ENCODE data around the gene GTF3A.
"Not testable (repeated sequence)": the region's sequence is repeated elsewhere in the genome, so short reads cannot be mapped to it uniquely, and the experiment has no call there.

The GTF3A gene

DNA sequence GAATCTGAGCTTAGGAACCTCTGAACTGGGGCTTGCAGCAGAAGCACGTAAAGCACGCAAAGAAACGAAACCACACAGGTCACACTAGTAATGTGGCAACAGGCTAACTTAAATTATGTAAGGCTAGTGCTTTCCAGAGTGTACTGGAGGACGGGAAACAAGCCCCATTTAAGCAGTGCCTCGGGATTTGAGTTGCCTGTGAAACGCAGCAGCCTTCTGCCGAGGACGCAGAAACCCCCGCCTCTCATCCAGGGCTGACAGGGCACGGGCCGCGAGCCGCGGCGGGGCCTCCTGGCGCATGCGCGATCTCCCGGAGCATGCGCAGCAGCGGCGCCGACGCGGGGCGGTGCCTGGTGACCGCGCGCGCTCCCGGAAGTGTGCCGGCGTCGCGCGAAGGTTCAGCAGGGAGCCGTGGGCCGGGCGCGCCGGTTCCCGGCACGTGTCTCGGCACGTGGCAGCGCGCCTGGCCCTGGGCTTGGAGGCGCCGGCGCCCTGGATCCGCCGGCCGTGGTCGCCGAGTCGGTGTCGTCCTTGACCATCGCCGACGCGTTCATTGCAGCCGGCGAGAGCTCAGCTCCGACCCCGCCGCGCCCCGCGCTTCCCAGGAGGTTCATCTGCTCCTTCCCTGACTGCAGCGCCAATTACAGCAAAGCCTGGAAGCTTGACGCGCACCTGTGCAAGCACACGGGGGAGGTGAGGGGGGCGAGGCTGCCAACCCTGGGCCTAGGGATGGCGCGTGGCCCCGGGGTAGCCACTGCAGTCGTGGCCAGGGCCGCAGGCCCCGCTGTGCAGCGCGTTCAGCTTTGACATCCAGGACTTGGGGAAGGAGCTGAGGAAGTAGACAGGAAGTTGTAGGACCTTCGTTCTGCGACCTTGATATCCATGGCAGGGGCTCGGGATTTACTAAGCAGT lies at the start of gene GTF3A:
GTF3A (plus strand) TSS at position 374 of the 912 bp plus-strand sequence.
- DNase-seq: peak; percentile 66 to 96

DNA sequence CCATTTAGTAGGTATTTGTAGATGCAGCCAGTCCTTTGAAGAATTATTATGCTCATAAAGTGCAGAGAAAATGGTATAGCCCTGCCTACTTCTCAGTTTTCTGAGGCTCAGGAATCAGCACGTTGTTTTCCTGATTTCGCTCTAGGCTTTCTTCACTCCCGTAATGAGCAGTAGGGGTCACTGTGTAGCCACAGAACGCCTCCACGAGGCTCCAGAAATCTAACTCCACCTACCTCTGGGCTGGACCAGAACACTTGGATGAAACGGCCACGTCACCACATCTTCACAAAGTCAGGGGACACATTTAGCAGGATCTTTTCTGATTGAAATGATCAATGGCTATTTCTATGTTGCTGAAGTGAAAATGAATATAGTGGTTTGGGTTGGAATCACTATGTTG lies 49.8 kb upstream of the GTF3A start:
- peak; percentile 86 to 94 for DNase-seq

DNA sequence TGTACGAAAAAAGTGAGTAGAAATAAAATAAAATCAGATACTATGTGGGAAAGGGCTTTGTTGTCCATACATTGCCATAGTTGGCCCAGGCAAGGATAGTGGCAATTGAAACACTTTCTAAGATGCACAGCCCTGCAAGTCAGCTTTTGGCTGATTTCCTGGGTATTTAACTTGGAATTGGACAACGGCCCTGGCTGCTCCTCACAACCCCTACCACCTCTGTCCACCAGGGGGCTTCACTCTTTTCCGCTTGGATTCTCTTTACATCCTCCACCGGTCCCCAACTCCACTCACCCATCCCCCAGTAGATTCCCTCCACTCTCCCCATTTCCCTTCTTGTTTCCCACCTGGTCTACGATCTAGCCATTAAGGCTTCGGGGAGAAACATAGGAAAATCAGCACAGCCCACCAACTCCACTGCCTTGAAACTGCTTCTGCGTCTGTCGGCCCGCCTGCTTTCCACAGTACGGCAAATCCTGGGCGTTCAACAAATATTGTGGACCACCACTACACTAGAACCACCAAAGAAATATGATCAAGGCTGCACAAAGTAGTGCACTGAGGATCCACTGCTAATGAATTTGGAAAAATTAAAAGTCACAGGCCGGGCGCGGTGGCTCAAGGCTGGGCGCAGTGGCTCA lies 48.6 kb upstream of the GTF3A start:
- peak; percentile 54 to 80 for DNase-seq

DNA sequence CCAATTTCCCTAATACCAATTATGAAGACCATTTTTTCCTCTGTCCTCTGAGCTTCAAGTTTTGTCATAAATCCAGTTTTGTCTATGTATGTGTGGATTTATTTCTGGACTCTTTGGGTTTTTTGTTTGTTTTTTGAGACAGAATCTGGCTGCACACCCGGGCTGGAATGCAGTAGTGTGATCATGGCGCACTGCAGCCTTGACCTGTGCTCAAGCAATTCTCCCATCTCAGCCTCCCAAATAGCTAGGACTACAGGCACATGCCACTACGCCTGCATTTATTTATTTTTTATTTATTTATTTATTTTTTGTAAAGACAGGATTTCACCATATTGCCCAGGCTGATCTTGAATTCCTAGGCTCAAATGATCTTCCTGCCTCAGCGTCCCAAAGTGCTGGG lies 45.3 kb upstream of the GTF3A start:
- DNase-seq: no peak

DNA sequence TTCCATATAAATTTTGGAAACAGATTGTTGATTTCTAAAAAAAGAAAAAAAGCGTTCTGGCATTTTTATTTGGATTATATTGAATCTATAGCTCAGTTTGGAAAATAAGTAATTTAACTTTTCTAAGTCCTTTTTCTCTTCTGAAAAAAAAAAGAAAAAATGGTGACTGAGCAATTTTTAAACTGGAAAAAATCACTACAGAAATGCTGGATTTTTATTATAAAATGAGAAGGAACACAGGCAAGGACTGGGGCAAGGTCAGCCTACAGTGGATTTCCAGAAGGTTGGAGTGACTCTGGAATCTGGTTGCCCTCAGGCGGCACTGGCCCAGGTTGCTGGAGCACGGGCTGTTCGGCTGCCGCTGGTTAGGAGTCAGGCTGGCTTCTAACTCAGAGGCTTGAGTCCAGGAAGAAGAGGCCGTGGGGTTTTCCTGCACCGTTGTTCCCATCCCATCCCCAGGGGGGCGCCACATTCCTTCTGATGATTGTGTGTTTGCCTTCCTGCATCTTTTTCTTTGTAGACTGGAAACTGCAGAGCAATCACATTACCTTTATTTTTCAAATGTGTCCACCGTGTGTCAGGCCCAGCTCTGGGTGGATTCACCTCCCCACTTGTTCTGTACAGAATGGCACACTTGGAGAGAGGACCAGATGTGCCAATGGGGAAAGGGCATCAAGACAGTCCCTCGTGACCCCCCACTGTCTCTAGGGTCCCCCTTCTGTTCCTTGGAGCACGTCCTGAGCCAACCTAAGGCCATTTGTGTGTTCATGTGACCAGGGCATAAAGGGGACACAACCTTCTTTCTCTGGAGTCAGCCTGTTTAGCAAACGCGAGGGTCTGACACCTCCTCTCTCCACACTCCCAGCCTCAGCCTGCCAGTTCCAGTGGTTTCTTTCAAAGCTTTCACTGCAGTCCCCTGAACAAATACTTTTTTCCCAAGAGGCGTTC lies 44.5 kb upstream of the GTF3A start:
- DNase-seq: peak; percentile 82 to 95

DNA sequence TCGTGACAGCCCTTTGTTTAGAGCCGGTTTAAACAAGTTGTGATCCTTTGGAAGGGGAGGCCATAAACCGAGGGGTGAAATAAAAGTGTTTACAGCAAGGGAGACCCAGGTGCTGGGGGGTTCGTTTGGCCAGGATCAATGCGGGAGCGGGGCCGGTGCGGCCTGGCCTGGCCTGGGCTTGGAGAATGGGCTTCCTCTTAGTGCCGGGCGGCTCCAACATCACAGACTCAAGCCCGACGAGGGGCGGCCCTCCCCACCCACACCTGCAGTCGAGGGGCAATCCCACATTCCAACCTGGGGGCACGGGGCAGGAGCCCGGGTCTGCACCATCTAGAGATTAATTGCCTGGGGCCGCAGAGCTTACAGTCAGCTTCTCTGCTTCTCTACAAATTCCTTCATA lies 42.8 kb upstream of the GTF3A start:
- no peak for DNase-seq

DNA sequence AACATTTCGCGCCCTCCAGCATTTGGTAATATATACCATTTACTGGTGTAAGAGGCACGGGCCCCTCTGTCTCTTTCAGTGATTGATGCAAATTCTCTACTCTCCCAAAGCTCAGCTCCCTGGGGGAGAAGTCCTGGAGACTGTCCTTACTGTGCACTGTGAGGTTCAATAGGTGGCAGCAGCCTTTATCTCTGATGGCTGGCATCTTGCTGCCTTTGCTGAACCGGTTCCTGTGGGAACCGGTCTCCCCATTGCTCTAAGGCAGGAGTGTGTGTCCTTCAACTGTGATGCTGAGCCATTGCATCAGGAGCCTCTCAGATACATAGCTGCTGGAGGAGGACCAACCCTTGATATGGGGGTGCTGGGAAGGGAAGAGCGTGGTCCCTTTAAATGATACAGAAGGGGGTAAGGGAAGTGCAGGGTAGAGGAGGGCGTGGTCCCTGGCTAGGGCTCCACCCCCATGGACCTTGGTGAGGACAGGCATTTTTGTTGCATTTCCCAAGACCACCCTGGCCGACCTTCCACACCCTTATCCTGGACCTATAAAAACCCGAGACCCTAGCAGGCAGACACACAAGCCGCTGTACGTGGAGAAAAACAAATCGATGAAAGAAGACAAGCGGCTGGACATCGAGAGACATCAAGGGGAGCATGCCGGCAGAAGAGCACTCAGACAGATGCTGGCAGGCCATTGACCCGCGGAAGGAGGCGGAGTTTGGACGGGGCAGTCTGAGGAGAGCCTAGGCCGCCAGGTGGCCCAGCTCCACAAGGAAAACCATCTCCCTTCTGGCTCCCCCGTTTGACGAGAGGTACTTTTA lies 41.1 kb upstream of the GTF3A start:
- peak; percentile 31 to 59 for DNase-seq

DNA sequence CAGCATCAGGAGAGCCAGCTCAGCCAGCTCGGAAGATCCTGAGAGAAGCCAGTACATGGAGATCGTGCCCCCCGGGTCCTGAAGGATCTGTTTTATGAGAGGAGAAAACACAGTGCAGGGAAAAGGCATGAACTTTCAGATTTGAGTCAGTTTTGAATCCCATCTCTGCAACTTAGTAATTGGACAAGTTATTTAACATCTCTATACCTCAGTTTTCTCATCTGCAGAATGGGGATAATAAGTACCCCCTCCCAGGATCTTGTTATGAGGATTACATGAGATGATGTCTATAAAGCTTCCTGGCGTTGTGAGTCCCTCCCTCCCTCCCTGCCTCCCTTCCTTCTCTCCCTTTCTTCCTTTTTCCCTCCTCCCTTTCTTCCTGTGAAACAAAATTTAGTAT lies 40.1 kb upstream of the GTF3A start:
- DNase-seq: no peak

DNA sequence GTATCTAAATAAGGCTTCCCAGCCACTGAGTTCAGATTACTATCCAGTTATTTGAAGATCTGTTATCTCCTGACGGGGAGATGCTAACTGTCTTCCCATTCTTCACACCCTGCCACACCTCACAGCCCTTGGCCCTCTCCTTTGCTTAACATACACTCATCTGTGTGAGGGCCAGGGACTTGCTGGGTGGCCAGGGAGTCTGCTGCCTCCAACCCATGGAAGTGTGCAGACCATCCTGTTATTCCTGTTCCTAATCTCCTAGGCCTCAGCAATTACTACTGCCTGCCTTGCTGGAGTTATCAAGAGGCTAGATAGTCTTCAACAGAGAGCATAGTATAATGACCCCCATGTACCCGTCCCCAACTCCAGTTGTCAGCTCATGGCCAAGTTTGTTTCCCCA lies 36.2 kb upstream of the GTF3A start:
- DNase-seq: no peak

DNA sequence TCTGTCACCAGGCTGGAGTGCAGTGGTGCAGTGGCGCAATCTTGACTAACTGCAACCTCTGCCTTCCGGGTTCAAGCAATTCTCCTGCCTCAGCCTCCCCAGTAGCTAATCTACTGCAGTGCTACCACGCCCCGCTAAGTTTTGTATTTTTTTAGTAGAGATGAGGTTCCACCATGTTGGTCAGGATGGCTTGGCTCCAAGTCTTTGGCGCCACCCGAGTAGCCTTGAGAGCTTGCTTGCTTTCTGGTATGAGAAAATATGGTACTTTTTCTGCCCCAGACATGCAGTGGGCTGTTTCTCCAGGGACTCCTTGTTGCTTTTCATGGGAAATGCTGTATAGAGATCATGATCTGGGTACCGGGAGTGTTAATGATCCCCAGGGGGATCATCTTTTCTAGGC lies 34.5 kb upstream of the GTF3A start:
- no peak for DNase-seq

DNA sequence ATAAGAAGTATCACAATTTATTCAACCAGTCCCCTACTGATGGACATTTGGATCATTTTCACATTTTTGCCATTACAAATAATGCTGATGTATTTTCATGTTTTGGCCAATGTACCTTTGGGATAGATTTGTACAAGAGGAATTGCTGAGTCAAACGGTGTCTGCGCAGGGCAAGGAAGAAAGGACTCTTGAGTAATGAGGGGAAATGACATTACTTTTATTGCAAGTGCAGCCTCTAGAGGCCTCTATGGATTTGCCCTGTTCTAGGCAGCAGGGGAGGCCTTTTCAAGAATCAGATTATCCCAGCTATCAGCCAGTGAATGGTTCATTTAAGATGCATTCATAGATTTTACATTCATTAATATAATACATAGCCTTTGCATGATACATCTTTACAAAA lies 32.9 kb upstream of the GTF3A start:
- DNase-seq: no peak

DNA sequence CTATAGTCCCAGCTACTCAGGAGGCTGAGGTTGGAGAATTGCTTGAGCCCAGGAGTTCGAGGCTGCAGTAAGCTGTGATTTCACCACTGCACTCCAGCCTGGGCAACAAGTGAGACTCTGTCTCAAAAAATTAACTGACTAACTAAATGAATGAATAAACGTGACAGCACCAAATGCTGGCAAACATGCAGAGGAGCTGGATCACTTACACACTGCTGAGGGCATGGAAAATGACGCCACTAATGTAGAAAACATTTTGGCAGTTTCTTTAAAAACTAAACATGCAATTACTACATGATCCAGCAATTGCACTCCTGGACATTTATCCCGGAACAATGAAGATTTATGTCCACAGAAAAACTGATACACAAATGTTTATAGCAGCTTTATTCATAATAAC lies 31.3 kb upstream of the GTF3A start:
- no peak for DNase-seq

DNA sequence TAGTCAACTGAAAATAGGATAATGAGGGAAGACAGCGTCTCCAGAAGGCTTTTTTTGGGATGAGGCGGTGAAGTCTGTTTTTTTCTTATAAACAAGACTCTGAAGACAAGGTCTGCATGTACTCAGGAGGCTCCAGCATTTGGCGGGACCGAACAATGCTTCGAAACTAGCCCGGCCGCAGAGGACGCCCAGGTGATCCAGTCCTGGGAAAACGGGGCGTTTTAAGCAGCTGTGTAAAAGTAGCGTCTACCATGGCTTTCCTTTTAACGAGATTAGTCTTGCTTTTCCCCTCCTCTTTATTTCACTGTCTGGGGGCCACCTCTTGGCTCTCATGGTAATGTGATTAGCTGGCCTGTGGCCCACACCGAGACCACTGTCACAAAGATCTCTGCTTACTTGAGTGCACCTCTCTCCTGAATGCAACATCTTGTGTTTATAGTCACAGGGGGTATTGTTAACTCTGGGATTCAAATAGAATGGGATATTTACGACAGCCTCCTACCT lies 29.4 kb upstream of the GTF3A start:
- no peak for DNase-seq

DNA sequence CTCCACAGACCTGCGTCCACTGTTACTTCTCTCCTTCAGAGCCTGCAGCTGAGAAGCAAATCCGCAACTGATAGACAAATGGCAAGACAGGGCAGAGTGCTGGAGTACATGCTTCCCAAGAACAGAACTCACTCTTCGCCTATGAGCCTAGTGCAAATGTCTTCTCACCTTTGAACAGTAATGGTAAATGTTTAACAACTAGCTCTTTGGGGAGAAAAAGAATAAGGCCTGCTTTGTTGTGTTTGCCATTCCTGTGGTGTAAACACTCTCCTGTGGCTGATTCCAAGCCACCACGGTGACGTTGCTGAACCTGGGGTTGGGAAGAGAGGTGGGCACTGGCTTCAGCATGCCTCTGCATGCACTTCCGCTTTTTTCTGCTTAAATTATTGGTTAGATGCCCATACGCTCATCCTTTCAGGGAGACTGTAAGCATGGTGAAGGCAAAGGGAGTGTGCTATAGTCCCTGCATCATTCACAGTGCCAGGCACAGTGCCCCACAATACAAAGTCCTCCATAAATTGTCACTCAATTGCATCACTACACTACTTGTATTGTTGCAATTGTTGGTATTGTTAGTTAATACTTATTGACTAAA lies 28.1 kb upstream of the GTF3A start:
- no peak for DNase-seq

DNA sequence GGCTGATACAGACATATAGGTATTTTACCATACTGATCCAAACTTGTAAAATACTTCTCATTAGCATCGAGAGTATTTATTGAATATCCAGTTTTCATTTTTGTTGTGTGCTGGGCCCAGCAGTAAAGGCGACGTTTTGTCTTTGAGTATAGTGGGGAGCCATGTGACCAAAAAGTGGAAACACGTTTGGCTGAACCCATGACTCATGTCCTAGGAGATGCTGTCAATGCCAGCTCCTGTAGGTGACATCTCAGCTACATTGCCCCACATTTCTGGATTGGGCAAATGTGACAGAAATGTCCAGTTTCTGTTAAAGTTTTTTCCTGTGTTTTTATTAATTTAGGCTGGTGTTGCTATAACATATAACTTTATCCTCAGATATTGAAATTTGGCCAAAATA lies 26.1 kb upstream of the GTF3A start:
- no peak for DNase-seq

DNA sequence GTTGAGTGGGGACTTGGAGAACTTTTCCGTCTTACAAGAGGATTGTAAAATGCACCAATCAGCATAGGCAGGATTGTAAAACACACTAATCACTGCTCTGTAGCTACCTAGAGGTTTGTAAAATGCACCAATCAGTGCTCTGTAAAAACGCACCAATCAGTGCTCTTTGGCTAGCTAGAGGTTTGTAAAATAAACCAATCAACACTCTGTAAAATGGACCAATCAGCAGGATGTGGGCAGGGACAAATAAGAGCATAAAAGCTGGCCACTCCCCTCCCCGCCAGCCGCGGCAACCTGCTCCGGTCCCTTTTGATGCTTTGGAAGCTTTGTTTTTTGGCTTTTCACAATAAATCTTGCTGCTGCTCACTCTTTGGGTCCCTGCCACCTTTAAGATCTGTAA lies 24.0 kb upstream of the GTF3A start:
- DNase-seq: not testable (repeated sequence)

DNA sequence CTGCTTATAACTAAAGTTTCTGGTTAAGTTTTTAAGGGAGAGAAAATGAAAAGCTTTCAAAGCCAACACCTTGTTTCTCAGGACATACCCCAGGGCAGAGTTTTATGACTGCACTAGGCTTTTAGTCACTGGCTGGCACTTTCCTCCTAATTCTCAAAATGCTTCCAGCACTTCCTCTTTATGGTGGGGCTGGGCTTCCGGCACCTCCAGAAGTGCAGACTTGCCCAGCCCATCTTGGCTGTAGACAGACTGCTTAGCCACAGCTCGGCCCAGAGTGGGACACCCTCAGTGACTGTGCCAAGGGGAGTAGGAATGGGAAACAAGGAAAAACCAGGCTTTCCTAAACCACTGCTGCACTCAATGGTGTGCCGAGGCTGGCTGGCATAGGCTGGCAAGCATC lies 23.2 kb upstream of the GTF3A start:
- DNase-seq: no peak

DNA sequence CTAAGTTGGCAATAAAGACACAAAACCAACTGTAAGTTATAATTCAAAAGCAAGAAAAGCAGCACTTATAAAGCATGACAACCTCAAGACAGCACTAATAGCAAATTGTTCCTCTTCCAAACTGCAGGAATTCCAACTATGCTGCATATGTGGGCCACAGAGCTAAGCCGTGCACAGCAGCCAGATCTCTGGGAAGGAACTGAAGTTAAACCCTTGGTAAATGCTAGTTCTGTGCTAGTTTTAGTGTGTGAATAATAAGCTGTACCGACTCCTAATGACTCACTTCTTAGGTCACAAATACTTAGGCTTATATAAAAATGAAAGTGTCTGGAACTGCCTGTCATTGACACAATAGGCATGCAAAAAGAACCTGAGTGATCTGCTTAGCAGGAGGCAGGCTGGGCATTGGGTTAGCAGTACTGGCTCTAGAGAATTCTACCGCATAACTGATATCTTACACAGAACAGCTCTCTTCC lies 21.2 kb upstream of the GTF3A start:
- no peak for DNase-seq

DNA sequence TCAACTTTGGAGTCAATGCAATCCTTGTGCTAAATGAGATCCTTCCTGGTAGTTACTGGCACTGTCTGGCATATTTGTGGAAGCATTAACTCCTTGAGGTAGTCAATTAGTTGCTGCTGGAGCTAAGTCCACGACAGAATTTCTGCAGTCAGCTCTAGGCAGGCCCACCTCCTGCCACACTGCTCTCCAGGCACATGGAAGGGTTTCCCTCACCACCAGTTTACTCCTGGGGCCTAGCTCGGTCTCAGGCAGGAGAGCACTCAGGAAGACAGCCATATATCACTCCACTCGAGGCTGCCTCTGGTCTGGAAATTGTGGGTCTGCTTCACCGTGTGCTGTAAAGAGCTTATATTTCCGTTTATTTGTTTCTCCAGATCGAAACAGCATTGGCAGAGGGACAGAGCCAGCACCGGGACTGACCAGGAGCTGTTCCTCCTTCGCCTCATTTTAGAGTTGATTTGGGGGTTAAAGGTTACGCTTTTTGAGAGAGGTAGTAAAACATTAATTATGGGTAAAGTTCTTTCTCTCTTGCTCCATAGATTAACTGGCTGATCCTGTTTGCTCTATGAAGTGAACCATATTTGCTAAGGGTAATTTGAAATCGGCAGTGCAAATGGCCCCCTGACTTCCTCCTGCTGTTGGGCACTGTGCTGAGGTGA lies 20.6 kb upstream of the GTF3A start:
- no peak for DNase-seq

DNA sequence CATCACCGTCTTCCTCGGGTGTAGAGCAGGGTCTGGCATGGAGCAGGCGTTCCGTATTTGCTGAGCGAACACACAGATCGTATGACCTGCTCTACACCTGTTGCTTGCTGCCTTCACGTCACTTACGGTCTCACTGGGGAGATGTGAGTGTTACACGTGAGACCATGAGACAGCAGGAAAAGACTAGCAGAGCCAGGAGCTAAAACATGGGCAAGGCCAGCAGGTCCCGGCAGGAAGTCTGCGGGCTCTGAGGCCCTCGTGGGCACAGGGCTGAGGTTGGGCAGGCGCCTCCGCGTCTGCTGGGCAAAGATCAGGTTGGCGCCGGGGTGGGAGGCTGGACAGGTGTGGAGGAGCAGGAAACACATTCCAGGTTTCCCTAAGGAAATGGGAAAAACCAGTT lies 19.7 kb upstream of the GTF3A start:
- no peak for DNase-seq

DNA sequence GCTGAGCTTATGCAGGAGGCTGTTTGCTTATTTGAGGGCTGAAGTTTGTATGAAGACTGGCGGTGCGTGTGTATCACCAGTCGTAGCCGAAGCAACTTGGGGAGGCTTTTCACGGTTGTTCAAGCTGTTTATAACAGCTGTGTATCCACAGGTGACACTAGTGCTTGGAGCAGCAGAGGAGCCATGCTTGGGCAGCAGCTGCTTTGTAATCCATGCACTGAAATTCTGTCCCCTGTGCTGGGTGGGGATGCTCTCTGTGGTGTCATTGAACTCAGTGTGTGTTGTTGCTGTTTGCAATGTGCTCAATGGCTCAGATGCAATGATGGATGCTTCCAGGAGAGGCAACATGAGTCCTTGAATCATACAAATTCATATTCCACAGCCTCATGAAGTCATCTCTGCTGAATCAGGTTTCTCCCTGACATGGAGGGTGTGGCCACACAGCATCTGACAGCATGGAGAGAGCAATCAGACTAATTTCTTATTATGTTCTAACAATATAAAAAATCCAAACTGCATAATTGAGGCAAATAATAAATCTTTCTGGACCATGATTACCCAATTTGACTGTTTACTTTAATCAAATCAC lies 18.8 kb upstream of the GTF3A start:
- peak; percentile 12 to 28 for DNase-seq

Measured in NCI-H526 (cell line).